Loucy (cell line): ENCODE results near the gene SNRNP25.

Experiments used
- H2AFZ ChIP-seq: fragments of 200-600 bp; sonication (generic); 2 replicates; pipeline ENCODE4 v1.6.0; 2016; ENCODE audit warnings: antibody characterized with exemption, mild to moderate bottlenecking, low read length, moderate library complexity
- H3F3A ChIP-seq: fragments of 200-600 bp; 2 replicates; pipeline ENCODE4 v1.6.0; 2016; ENCODE audit warnings: antibody characterized with exemption, low read depth, mild to moderate bottlenecking
- H3K27me3 ChIP-seq: fragments of 200-600 bp; sonication (generic); 2 replicates; pipeline ENCODE4 v1.6.1; 2014; ENCODE audit warnings: low read length, mild to moderate bottlenecking; ENCODE audit not compliant: insufficient read depth, poor library complexity, severe bottlenecking
- H3K36me3 ChIP-seq: fragments of 200-600 bp; sonication (generic); 2 replicates; pipeline ENCODE4 v1.6.1; 2016; ENCODE audit warnings: low read length; ENCODE audit not compliant: insufficient read depth
- H3K4me1 ChIP-seq: fragments of 200-600 bp; sonication (generic); 2 replicates; pipeline ENCODE4 v1.5.1; 2014; ENCODE audit warnings: low read length, mild to moderate bottlenecking; ENCODE audit not compliant: insufficient read depth, poor library complexity, severe bottlenecking
- H3K4me2 ChIP-seq: fragments of 200-600 bp; sonication (generic); 2 replicates; pipeline ENCODE4 v1.6.0; 2014; ENCODE audit warnings: antibody characterized with exemption, low read length, low read depth, mild to moderate bottlenecking; ENCODE audit not compliant: poor library complexity, severe bottlenecking
- H3K4me3 ChIP-seq: fragments of 200-600 bp; sonication (generic); 2 replicates; pipeline ENCODE4 v1.5.1; 2014; ENCODE audit warnings: low read length, mild to moderate bottlenecking, mixed read lengths; ENCODE audit not compliant: poor library complexity, severe bottlenecking
- H3K79me2 ChIP-seq: fragments of 200-600 bp; sonication (generic); 2 replicates; pipeline ENCODE4 v1.6.1; 2014; ENCODE audit warnings: low read length; ENCODE audit not compliant: insufficient read depth
- H3K9ac ChIP-seq: fragments of 200-600 bp; sonication (generic); 2 replicates; pipeline ENCODE4 v1.6.0; 2014; ENCODE audit warnings: mild to moderate bottlenecking, low read depth, low read length, moderate library complexity; ENCODE audit not compliant: poor library complexity, severe bottlenecking
- H3K9me2 ChIP-seq: fragments of 200-600 bp; sonication (generic); replicated peaks from 2 replicates; pipeline ENCODE4 v1.6.1; 2016; ENCODE audit warnings: low read depth, low read length, mixed read lengths
- H3K9me3 ChIP-seq: fragments of 200-600 bp; sonication (generic); 2 replicates; pipeline ENCODE4 v1.6.1; 2014; ENCODE audit warnings: mild to moderate bottlenecking, antibody characterized with exemption, low read length, low read depth; ENCODE audit not compliant: insufficient read depth
- H4K20me1 ChIP-seq: fragments of 200-600 bp; sonication (generic); 2 replicates; pipeline ENCODE4 v1.6.0; 2014; ENCODE audit warnings: antibody characterized with exemption, low read length, mild to moderate bottlenecking; ENCODE audit not compliant: insufficient read depth, poor library complexity, severe bottlenecking
- EZH2phosphoT487 ChIP-seq: fragments of 200-600 bp; IDR thresholded peaks from 2 replicates; pipeline ENCODE4 v1.6.1; 2018; ENCODE audit warnings: antibody characterized with exemption, mild to moderate bottlenecking, moderate library complexity, borderline replicate concordance
- TF ChIP-seq, protein P1 (sequence below): fragments of 200-600 bp; sonication (generic); conservative IDR thresholded peaks from 2 replicates; pipeline ENCODE4 v1.5.1; 2014; ENCODE audit warnings: mild to moderate bottlenecking, antibody characterized with exemption, low read length

Gene SNRNP25

DNA sequence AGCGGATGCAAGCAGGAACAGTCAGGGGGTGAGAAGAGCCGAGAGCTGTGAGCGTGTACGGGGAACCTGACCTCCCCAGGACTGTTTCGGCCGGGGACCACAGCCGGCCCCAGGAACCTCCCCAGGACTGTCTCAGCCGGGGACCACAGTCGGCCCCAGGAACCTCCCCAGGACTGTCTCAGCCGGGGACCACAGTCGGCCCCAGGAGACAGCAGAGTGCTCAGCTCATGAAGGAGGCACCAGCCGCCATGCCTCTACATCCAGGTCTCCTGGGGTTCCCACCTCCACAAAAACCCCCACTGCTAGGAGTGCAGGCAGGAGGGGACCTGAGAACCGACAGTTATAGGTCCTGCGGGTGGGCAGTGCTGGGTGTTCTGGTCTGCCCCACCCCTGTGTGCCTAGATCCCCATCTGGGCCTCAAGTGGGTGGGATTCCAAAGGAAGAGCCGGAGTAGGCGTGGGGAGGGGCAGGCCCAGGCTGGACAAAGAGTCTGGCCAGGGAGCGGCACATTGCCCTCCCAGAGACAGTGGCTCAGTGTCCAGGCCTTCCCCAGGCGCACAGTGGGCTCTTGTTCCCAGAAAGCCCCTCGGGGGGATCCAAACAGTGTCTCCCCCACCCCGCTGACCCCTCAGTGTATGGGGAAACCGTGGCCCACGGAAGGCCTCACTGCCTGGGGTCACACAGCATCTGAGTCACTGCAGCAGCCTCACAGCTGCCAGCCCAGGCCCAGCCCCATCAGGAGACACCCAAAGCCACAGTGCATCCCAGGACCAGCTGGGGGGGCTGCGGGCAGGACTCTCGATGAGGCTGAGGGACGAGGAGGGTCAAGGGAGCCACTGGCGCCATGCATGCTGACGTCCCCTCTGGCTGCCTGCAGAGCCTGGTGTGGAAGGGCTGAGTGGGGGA lies 14.5 kb downstream of the SNRNP25 start:
- H3K9me3 ChIP-seq, result no peaks in the 10 kb centered on the region
- H3K9ac ChIP-seq, result no peak overlapping the region
- no peaks in the 10 kb centered on the region for H3K36me3 ChIP-seq
- H3K27me3 ChIP-seq, result no peaks in the 10 kb centered on the region
- H3K4me3 ChIP-seq, result no peak overlapping the region
- H3F3A ChIP-seq, result no peaks in the 10 kb centered on the region
- H3K4me2 ChIP-seq, result no peak overlapping the region
- TF ChIP-seq EZH2phosphoT487, result no peak
- TF ChIP-seq, protein P1, sequence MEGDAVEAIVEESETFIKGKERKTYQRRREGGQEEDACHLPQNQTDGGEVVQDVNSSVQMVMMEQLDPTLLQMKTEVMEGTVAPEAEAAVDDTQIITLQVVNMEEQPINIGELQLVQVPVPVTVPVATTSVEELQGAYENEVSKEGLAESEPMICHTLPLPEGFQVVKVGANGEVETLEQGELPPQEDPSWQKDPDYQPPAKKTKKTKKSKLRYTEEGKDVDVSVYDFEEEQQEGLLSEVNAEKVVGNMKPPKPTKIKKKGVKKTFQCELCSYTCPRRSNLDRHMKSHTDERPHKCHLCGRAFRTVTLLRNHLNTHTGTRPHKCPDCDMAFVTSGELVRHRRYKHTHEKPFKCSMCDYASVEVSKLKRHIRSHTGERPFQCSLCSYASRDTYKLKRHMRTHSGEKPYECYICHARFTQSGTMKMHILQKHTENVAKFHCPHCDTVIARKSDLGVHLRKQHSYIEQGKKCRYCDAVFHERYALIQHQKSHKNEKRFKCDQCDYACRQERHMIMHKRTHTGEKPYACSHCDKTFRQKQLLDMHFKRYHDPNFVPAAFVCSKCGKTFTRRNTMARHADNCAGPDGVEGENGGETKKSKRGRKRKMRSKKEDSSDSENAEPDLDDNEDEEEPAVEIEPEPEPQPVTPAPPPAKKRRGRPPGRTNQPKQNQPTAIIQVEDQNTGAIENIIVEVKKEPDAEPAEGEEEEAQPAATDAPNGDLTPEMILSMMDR, result no peak
- peaks cover 14% of the 10 kb centered on the region for H3K4me1 ChIP-seq
- H2AFZ ChIP-seq, result no peak overlapping the region
- no peaks in the 10 kb centered on the region for H3K9me2 ChIP-seq
- H4K20me1 ChIP-seq, result no peaks in the 10 kb centered on the region
- no peaks in the 10 kb centered on the region for H3K79me2 ChIP-seq

DNA sequence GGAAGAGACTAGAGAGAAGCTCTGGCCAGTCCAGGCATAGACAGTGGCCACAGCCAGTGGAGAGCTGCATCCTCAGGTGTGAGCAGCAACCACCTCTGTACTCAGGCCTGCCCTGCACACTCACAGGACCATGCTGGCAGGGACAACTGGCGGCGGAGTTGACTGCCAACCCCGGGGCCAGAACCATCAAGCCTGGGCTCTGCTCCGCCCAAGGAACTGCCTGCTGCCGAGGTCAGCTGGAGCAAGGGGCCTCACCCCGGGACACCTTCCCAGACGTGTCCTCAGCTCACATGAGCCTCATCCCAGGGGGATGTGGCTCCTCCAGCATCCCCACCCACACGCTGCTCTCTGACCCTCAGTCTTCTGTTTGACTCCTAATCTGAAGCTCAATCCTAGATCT lies 15.6 kb downstream of the SNRNP25 start:
- Histone ChIP-seq H3K4me2 (no peak overlapping the region), H3F3A (no peaks in the 10 kb centered on the region), H3K9ac (no peak overlapping the region), H4K20me1 (no peaks in the 10 kb centered on the region), H3K27me3 (no peaks in the 10 kb centered on the region), H2AFZ (no peak overlapping the region), H3K4me1 (peaks cover 14% of the 10 kb centered on the region), H3K4me3 (no peak overlapping the region), H3K9me3 (no peaks in the 10 kb centered on the region), H3K79me2 (no peaks in the 10 kb centered on the region), H3K9me2 (no peaks in the 10 kb centered on the region), H3K36me3 (no peaks in the 10 kb centered on the region)
- TF ChIP-seq, protein P1, result no peak
- no peak for TF ChIP-seq EZH2phosphoT487

DNA sequence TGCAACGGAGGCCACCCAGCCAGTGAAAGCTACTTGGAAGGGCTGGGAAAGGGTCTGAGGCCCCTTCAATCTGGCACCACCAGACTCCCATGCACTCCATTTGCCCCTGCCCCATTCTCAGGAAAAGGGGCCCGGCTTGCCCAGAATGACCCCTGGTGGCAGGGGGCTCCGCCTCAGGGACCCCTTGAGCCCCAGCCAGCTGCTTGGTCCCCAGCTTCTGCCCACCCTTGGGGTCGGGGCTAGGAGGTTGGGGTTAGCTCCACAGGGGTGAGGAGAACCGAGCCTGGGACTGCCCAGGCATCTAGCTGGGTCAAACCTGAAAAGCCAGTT lies 17.5 kb downstream of the SNRNP25 start:
- Histone ChIP-seq H4K20me1 (no peaks in the 10 kb centered on the region), H3K4me1 (peaks cover 18% of the 10 kb centered on the region), H3K9me3 (no peaks in the 10 kb centered on the region), H3F3A (no peaks in the 10 kb centered on the region), H2AFZ (no peak overlapping the region), H3K4me3 (no peak overlapping the region), H3K4me2 (no peak overlapping the region), H3K9ac (no peak overlapping the region), H3K36me3 (no peaks in the 10 kb centered on the region), H3K9me2 (no peaks in the 10 kb centered on the region), H3K27me3 (no peaks in the 10 kb centered on the region), H3K79me2 (no peaks in the 10 kb centered on the region)
- TF ChIP-seq, protein P1, result no peak
- no peak for TF ChIP-seq EZH2phosphoT487
